ENCODE data around the gene DEPP1. TPM values are rescaled to one million over a fixed set of nuclear protein-coding genes. Genes with fewer than 3 reads are reported as not detected.

The DEPP1 gene
- polyA plus RNA-seq, 2 of the 4 experiments (the other 2 are of a cell fraction) = 0.46 to 0.92 TPM

GRCh38 chr10:45003432-45004000 is 24.9 kb upstream of the DEPP1 start:
- peaks cover 50% of the 10 kb centered on the region for H3K9me3 ChIP-seq
- H3K4me1 ChIP-seq = 0 out of 3 replicates have a peak, but pooled peaks cover 3% of the 10 kb centered on the region
- ATAC-seq (no peak), FAIRE-seq (no peak), DNase-seq (ENCODE audit: low read depth in 1 of 2, low spot score in 1 of 2) (no peak)
- ChIA-PET POLR2A (no interaction called here), CTCF (interaction anchor here (0.7 to 3.2 kb wide), 6 partner anchors 8 to 1028 kb away, joined by 3 to 10 read pairs (median 4); no protein-coding TSS in a partner anchor)
- H3K27ac ChIP-seq = no peak overlapping the region
- no peak overlapping the region for H3K4me2 ChIP-seq
- TF ChIP-seq MAFK (IDR thresholded peaks at IDR 0.05; ENCODE audit: partially characterized antibody) = peak; percentile 67
- no peak for TF ChIP-seq BHLHE40 (IDR thresholded peaks at IDR 0.05; ENCODE audit: low read depth, low read length)
- 91% methylated on average over 10 of the region's 10 CpGs for WGBS (ENCODE audit: missing lambda C conversion rate)
- no peak overlapping the region for H3K4me3 ChIP-seq

- DNase-seq (ENCODE audit: low read depth in 1 of 2, low spot score in 1 of 2) (peak; percentile 15 to 23), ATAC-seq (peak in 1 of 2 experiments; percentile 46; a peak in 3 of 6 replicates), FAIRE-seq (no peak)
- H3K4me2 ChIP-seq = peak overlapping the region; percentile 80
- peak overlapping the region; percentile 62 for H3K4me3 ChIP-seq
- H3K9me3 ChIP-seq = peaks cover 50% of the 10 kb centered on the region
- ChIA-PET POLR2A (no interaction called here), CTCF (no interaction called here)
- 69% methylated on average over 13 of the region's 13 CpGs for WGBS (ENCODE audit: missing lambda C conversion rate)
- H3K4me1 ChIP-seq = 0 out of 3 replicates have a peak, but pooled peaks cover 3% of the 10 kb centered on the region
- TF ChIP-seq HEYL (CRISPR knock-in tag; IDR thresholded peaks at IDR 0.05) (no peak), PBX3 (IDR thresholded peaks at IDR 0.05) (no peak), FOSB (CRISPR knock-in tag; IDR thresholded peaks at IDR 0.05) (no peak), POLR2AphosphoS2 (conservative IDR thresholded peaks at IDR 0.05; ENCODE audit: low read length) (no peak)
- peak overlapping the region; percentile 76 to 92 for H3K27ac ChIP-seq
These were observed 23.0 kb upstream of the DEPP1 start for GRCh38 chr10:45001381-45002148.

- peak; percentile 16 to 67 for DNase-seq (ENCODE audit: low read depth in 1 of 2, low spot score in 1 of 2)
- FAIRE-seq = no peak
- POLR2A ChIA-PET = no interaction called here
- CTCF ChIA-PET = no interaction called here
- H3K9me3 ChIP-seq = peaks cover 50% of the 10 kb centered on the region
- peak within 1 kb of the TSS; percentile 76 to 92 for H3K27ac ChIP-seq
- peak; percentile 83 to 90 for ATAC-seq
- H3K4me1 ChIP-seq = 0 out of 3 replicates have a peak, but pooled peaks cover 3% of the 10 kb centered on the region
- H3K4me3 ChIP-seq = peak within 1 kb of the TSS; percentile 62
- peak within 1 kb of the TSS; percentile 80 for H3K4me2 ChIP-seq
- TF ChIP-seq USF2 (IDR thresholded peaks at IDR 0.05) = no peak
- peak; percentile 66; the same call in 1 of the 2 replicates for TF ChIP-seq HOXB13 (CRISPR knock-in tag; IDR thresholded peaks at IDR 0.05; ENCODE audit: low read depth)
- TF ChIP-seq EP300 (IDR thresholded peaks at IDR 0.05) = no peak
- no peak for TF ChIP-seq MAFK (IDR thresholded peaks at IDR 0.05; ENCODE audit: partially characterized antibody)
- TF ChIP-seq HDAC2 (IDR thresholded peaks at IDR 0.05) = no peak
- TF ChIP-seq JUN (IDR thresholded peaks at IDR 0.05) = peak in 1 of 2 experiments; percentile 64; a peak in 3 of 5 replicates
- no peak for TF ChIP-seq REST (IDR thresholded peaks at IDR 0.05)
- peak; percentile 54; the same call in 1 of the 2 replicates for TF ChIP-seq ATOH8 (CRISPR knock-in tag; IDR thresholded peaks at IDR 0.05; ENCODE audit: low read depth)
- no peak for TF ChIP-seq CBX2 (IDR thresholded peaks at IDR 0.05; ENCODE audit: borderline replicate concordance, low read depth)
- no peak for TF ChIP-seq NFE2L2 (conservative IDR thresholded peaks at IDR 0.05; ENCODE audit: low read length)
- peak; percentile 58 for TF ChIP-seq HOXB5 (CRISPR knock-in tag; IDR thresholded peaks at IDR 0.05)
- peak; percentile 89 for TF ChIP-seq MAX (IDR thresholded peaks at IDR 0.05)
- TF ChIP-seq HEYL (CRISPR knock-in tag; IDR thresholded peaks at IDR 0.05) = no peak
- peak; percentile 94 for TF ChIP-seq E2F6 (IDR thresholded peaks at IDR 0.05; ENCODE audit: borderline replicate concordance, low read depth)
- TF ChIP-seq SREBF2 (IDR thresholded peaks at IDR 0.05) = no peak
- 12% methylated on average over 29 of the region's 79 CpGs for WGBS (ENCODE audit: missing lambda C conversion rate)
These were observed 22.3 kb upstream of the DEPP1 start, which contains the start of gene ZNF22 for GRCh38 chr10:45000752-45001380. Gene ZNF22 (plus strand): TSS chr10:45000923. CDS start chr10:45003369, 2,446 bp downstream.
